Upper lobe of left lung (tissue), 4 donors: ENCODE results near the gene TMEM101.

Experiments used
- EP300 ChIP-seq, 4 donors: sonication (generic); formaldehyde crosslinking; IDR thresholded peaks; one replicate each; pipeline ENCODE4 v1.5.1; 2017; ENCODE audit warnings: antibody characterized with exemption in 4 of 4, control low read depth in 2 of 4
- POLR2A ChIP-seq, 4 donors: fragments of 450-650 bp; IDR thresholded peaks; one replicate each; pipeline ENCODE4 v1.5.1; 2016 to 2017; ENCODE audit warnings: antibody characterized with exemption in 4 of 4, mild to moderate bottlenecking in 2 of 4
- TF ChIP-seq, protein P1 (sequence below), 6 experiments: fragments of 450-650 bp in 4 of 6; fragments of 200-600 bp in 2 of 6; sonication (generic) in 2 of 6; IDR thresholded peaks; one replicate each; pipeline ENCODE4 v1.5.1; 2016 to 2019; ENCODE audit warnings: antibody characterized with exemption in 6 of 6

DNA sequence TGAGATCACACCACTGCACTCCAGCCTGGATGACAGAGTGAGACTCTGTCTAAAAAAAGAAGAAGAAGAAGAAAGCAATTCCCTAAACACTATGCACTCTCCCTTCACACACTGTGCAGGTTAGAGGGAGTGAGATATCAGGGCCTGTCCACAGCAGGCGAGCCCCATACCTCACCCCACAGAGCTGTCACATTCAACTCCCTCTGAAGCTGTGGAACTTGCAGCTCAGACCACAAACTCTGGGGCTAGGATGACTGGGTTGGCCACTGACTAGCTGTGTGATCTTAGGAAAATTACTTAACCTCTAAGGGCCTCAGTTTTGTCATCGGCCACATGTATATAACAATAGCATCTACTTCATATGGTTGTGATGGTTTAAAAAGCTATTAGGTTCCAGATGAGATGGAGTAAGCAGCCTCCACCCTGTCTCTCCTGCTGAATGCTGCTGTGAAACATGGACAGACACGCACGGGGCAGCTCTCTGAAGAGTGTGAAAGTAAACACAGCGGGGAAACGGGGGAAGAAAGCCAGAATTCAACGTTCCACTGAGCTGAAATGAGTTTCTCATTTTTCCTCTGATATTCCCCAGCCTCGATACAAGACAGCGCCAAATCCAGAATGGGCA, 47.4 kb downstream of the TMEM101 start:
- TF ChIP-seq, protein P1, sequence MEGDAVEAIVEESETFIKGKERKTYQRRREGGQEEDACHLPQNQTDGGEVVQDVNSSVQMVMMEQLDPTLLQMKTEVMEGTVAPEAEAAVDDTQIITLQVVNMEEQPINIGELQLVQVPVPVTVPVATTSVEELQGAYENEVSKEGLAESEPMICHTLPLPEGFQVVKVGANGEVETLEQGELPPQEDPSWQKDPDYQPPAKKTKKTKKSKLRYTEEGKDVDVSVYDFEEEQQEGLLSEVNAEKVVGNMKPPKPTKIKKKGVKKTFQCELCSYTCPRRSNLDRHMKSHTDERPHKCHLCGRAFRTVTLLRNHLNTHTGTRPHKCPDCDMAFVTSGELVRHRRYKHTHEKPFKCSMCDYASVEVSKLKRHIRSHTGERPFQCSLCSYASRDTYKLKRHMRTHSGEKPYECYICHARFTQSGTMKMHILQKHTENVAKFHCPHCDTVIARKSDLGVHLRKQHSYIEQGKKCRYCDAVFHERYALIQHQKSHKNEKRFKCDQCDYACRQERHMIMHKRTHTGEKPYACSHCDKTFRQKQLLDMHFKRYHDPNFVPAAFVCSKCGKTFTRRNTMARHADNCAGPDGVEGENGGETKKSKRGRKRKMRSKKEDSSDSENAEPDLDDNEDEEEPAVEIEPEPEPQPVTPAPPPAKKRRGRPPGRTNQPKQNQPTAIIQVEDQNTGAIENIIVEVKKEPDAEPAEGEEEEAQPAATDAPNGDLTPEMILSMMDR (IDR thresholded peaks at IDR 0.05) = no peak
- TF ChIP-seq POLR2A (IDR thresholded peaks at IDR 0.05) (no peak), EP300 (IDR thresholded peaks at IDR 0.05) (no peak)
